Measurements from ENCODE around the gene C8B. TPM values are rescaled to one million over a fixed set of nuclear protein-coding genes. Genes with fewer than 3 reads are reported as not detected.
A peak's percentile ranks its signal among the peaks of the same experiment; 100 is the strongest.

C8B gene
- total and polyA plus RNA-seq, 2 experiments from 2014 or later = not detected

- Histone ChIP-seq H3K27ac (ENCODE audit: low read depth) (no peak overlapping the region), H4K20me1 (replicated peaks; ENCODE audit: insufficient read depth) (no peaks in the 10 kb centered on the region), H3K9me2 (ENCODE audit: insufficient read depth) (no peaks in the 10 kb centered on the region), H3K79me2 (replicated peaks; ENCODE audit: insufficient read depth) (no peaks in the 10 kb centered on the region), H3K27me3 (ENCODE audit: insufficient read depth) (no peaks in the 10 kb centered on the region), H3K4me1 (ENCODE audit: insufficient read depth) (peaks cover 12% of the 10 kb centered on the region; the same call in 1 of the 2 replicates), H2AFZ (no peak overlapping the region), H3K4me3 (no peak overlapping the region), H3F3A (replicated peaks; ENCODE audit: low read depth) (no peaks in the 10 kb centered on the region), H3K36me3 (ENCODE audit: insufficient read depth) (no peaks in the 10 kb centered on the region), H3K4me2 (no peak overlapping the region)
- Mint-ChIP-seq H3K4me3 (no peak overlapping the region), H3K4me1 (peaks cover 13% of the 10 kb centered on the region), H3K36me3 (ENCODE audit: low read depth) (no peaks in the 10 kb centered on the region), H3K27me3 (ENCODE audit: insufficient read depth, low read depth, poor library complexity) (no peaks in the 10 kb centered on the region), H3K9me3 (no peaks in the 10 kb centered on the region), H3K27ac (no peak overlapping the region)
- ATAC-seq = peak; percentile 45; the same call in 2 of the 3 replicates
- DNase-seq (ENCODE audit: low spot score) = peak; percentile 3
- TF ChIP-seq, protein P1, sequence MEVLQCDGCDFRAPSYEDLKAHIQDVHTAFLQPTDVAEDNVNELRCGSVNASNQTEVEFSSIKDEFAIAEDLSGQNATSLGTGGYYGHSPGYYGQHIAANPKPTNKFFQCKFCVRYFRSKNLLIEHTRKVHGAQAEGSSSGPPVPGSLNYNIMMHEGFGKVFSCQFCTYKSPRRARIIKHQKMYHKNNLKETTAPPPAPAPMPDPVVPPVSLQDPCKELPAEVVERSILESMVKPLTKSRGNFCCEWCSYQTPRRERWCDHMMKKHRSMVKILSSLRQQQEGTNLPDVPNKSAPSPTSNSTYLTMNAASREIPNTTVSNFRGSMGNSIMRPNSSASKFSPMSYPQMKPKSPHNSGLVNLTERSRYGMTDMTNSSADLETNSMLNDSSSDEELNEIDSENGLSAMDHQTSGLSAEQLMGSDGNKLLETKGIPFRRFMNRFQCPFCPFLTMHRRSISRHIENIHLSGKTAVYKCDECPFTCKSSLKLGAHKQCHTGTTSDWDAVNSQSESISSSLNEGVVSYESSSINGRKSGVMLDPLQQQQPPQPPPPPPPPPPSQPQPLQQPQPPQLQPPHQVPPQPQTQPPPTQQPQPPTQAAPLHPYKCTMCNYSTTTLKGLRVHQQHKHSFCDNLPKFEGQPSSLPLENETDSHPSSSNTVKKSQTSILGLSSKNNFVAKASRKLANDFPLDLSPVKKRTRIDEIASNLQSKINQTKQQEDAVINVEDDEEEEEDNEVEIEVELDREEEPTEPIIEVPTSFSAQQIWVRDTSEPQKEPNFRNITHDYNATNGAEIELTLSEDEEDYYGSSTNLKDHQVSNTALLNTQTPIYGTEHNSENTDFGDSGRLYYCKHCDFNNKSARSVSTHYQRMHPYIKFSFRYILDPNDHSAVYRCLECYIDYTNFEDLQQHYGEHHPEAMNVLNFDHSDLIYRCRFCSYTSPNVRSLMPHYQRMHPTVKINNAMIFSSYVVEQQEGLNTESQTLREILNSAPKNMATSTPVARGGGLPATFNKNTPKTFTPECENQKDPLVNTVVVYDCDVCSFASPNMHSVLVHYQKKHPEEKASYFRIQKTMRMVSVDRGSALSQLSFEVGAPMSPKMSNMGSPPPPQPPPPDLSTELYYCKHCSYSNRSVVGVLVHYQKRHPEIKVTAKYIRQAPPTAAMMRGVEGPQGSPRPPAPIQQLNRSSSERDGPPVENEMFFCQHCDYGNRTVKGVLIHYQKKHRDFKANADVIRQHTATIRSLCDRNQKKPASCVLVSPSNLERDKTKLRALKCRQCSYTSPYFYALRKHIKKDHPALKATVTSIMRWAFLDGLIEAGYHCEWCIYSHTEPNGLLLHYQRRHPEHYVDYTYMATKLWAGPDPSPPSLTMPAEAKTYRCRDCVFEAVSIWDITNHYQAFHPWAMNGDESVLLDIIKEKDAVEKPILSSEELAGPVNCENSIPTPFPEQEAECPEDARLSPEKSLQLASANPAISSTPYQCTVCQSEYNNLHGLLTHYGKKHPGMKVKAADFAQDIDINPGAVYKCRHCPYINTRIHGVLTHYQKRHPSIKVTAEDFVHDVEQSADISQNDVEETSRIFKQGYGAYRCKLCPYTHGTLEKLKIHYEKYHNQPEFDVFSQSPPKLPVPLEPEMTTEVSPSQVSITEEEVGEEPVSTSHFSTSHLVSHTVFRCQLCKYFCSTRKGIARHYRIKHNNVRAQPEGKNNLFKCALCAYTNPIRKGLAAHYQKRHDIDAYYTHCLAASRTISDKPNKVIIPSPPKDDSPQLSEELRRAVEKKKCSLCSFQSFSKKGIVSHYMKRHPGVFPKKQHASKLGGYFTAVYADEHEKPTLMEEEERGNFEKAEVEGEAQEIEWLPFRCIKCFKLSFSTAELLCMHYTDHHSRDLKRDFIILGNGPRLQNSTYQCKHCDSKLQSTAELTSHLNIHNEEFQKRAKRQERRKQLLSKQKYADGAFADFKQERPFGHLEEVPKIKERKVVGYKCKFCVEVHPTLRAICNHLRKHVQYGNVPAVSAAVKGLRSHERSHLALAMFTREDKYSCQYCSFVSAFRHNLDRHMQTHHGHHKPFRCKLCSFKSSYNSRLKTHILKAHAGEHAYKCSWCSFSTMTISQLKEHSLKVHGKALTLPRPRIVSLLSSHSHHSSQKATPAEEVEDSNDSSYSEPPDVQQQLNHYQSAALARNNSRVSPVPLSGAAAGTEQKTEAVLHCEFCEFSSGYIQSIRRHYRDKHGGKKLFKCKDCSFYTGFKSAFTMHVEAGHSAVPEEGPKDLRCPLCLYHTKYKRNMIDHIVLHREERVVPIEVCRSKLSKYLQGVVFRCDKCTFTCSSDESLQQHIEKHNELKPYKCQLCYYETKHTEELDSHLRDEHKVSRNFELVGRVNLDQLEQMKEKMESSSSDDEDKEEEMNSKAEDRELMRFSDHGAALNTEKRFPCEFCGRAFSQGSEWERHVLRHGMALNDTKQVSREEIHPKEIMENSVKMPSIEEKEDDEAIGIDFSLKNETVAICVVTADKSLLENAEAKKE (CRISPR knock-in tag; IDR thresholded peaks at IDR 0.05) = no peak
- TF ChIP-seq NANOG (IDR thresholded peaks at IDR 0.05; ENCODE audit: borderline replicate concordance) (no peak), ZNF331 (CRISPR knock-in tag; IDR thresholded peaks at IDR 0.05; ENCODE audit: low read depth) (no peak), ETS1 (IDR thresholded peaks at IDR 0.05) (no peak), REST (IDR thresholded peaks at IDR 0.05; ENCODE audit: unreplicated experiment) (no peak), CREB1 (CRISPR knock-in tag; IDR thresholded peaks at IDR 0.05; ENCODE audit: low read depth) (no peak), POLR2AphosphoS5 (IDR thresholded peaks at IDR 0.05; ENCODE audit: low read depth) (no peak), EZH2 (IDR thresholded peaks at IDR 0.05; ENCODE audit: low read depth, unreplicated experiment) (no peak), ZNF114 (CRISPR knock-in tag; IDR thresholded peaks at IDR 0.05) (no peak), CTCF (conservative IDR thresholded peaks at IDR 0.05; ENCODE audit: low read depth in 2 of 2) (no peak)
Observed at GRCh38 chr1:56993475-56993874, 27.7 kb upstream of the C8B start.

Data from GM23338 (cell line).